Dermis blood vessel endothelial cell (primary cell): ENCODE data around the gene TIMP3. TPM values are rescaled to one million over a fixed set of nuclear protein-coding genes. Genes with fewer than 3 reads are reported as not detected.

Experiments used
- DNase-seq: peaks from one replicate; pipeline ENCODE4 v3.0.0; 2010
- total RNA-seq: library from RNA; depleted of rRNA; stranded (reverse); fragments of >200 nt; gene quantifications from 2 replicates; pipeline ENCODE4 v1.2.3, GENCODE V29; 2014

TIMP3 gene
- total RNA-seq, 1 donor from 2014 or later, result 203 TPM

DNA sequence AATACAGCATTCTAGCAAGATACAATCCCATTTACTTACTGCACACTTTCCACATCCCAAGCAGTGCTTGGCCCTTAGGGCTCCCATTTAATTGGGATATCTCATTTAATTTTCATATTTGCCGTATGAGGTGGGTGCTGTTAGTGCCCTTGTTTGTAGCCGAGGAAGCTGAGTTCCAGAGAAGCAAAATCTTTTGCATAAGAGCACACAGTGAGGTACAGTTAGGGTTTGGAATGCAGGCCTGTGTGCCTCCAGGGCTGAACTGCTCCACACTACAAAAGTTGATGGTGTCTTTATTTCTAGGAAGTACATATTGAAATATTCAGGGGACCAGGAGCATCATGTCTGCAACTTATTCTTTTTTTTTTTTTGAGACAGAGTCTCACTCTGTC lies 15.5 kb upstream of the TIMP3 start:
- DNase-seq, result no peak

DNA sequence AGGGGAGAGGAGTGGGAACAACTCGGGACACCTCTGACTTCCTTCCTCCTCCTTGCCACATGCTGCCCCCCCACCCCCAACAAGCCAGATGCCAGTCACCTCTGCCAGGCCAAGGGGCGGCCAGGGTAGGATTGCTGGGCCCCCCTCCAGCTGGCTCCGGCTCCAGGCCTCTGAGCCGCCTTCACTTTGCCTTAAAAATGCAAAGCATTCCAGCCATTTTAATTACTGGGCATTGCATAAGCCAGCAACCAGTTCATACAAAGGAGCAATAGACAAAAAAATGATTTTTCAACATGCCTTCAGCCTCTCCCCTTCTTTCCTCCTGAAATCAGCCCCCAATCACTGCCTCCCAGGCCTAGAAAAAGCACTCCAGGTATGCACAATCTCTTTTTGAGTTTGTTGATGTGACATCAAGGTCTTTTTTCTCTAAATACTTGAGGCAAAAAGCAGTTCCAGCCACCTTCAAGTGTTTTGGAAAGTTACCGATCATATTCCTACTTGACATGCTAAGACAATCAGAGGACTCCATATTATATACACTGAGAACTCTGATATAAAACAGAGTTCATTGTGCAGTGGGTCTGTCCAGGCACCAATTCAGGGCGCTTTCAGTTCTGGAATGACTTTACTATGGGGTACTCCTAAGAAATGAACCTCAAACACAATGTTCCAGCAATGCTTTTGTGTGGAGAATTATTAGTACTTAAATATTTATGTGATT lies 12.4 kb upstream of the TIMP3 start:
- no peak for DNase-seq

DNA sequence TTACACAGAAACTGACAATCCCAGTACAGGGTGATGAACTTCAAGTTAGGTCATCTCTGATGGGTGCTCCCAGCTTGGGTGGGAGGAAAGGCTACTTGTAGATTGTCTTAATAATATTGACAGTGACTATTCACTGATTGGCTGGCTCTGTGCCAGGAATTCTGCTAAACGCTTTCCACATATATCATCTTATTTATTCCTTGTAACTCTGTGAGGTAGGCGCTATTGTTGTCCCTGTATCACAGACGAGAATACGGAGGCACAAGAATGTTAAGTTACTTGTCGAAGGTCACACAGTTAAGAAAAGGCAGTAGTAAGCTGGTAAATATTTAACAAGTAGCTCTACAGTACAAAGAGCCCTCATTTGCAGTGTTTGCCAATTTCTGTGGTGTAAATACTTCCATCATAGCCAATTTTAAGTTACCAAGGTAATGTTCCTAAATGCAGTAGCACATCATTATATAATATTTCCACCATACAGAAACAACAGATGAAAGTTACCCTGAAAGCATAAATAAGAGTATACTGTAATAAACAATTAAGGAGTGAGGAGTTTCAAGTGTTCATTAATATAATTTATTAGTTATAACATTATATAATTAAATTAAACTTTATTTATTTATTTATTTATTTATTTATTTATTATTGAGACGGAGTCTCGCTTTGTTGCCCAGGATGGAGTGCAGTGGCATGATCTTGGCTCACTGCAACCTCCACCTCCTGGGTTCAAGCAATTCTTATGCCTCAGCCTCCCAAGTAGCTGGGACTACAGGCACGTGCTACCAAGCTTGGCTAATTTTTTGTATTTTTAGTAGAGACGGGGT lies 11.5 kb upstream of the TIMP3 start:
- no peak for DNase-seq

DNA sequence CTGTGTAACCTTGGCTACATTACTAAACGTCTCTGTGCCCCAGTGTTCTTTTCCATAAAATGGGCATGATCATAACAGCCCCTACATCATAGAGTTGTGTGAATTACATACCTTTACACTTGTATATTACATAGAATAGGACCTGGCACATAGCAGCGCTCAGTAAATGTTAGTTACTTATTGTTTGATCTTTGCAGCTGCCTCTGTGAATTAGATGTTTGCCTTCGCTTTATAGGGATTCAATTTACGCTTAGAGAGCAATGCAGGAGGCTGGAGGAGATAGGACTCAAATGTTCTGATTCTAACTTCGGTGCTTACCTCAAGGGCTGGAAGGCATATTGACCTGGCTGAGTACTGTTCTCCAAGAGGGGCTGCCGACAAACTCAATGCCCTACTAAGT lies 10.4 kb upstream of the TIMP3 start:
- no peak for DNase-seq

DNA sequence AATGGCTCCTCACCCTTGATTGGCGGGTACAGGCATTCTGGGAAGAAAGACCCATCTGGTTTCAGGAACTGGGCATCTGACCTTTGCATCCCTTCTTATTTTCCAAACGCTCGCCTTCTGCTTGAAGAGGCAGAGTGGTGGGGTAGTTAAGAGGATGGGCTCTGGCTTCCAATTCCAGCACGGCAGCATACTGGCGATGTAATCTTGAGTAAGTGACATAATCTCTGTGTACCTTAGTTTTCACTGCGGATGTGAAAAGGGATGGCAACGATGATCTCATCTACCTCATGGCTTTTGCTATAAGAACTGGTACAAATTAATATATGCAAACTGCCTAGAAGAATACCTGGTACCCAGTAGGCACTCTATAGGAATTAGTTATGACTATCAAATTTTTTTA lies 10.0 kb upstream of the TIMP3 start:
- no peak for DNase-seq

DNA sequence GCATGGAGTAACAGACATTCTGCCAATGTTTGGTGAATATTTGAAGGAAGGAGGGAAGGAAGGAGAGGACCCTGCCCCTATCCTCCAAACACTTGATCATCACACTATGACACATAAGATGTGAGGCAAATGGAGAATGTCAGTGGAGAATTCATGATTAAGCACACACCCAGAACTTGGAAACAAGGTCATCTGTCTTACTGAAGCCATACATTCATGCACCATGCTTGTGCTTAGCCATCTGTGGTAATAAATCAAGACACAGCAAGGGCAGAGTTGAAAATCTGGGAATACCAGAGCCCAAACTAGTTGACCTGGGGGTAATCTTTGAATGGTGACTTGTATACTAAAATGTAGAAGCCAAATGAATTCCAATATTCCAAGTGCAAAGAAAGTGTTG lies 7.9 kb upstream of the TIMP3 start:
- DNase-seq, result no peak

DNA sequence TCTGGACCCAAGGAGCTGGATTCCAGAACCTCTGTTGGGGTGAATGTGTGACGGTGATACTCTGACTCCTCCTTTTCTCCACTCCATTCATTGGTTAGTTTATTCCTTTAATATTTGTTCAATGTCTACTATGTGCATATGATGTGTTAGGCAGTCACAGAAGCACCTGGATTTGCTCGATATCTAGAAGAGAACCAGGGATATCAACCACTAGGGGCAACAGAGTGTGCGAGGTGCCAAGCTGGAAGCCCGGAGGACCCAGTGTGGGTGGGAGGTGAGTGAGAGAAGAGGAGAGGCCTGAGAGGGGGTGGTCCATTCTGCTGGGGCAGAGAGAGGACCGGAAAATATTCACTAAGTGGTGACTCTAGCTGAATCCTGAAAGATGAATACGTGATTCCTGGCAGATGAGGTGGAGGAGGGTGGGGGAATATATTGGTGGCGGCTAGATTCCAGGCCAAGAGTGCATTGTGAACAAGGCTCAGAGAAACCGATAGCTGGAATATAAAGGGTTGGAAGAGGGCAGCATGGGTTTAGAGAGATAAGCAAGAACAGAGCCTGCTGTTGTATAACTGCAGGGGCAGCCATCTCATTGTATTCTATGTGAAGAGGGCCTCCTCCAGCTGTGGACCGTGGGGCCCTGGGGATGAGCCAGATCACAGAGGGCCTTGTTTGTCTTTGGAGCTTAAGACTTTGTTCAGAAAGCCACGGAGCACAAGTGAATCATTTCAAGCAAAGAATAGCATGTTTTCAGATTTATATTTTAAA lies 6.9 kb upstream of the TIMP3 start:
- no peak for DNase-seq

DNA sequence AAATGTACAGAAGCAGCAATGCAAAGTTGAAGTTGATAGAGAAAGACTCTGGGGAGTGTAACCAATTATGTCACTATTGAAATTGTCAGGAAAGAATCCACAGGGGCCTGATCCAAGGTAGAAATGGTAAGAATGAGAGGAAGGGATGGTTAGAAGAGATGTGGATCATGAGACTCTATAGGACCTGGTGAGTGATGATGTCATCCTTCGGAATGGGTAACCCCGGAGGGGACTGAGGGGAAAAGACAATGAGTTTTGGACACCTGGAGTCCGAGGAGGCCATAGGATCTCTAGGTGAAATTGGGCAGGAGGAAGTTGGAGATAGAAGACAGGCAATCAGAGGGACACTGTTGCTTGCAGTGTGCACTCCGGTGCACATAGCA lies 6.3 kb upstream of the TIMP3 start:
- no peak for DNase-seq

DNA sequence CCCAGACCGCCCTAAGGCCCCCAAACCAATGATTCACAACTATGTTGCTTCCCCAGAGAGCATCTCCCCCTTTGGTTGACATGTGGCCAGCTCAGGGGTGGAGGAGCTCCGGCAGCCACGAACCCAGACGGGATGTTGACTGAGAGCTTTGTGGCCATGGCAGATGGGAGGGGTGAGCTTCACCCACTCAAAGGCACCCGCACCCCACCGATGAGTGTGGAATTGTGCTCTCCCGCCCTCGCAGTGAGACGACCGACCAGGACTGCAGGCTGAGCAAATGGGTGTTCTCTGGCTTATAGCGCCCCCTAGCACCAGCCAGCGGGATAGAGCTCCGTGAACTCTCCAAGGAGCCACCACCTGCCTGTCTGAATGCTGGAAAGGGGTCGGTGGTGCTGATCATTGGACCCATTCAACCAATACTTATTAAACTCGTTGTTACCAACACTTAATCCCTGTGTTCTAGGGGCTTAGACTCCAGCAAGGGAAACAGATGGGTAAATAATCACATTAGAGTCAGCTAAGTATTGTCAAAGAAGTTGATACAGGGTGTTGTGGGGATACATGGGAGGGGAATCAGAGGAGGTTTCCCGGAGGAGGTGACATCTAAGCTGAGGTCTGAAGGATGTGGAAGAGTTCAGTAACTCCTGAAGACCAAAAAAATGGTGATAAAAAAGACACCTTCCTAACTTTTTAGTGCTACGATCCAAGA lies 4.5 kb upstream of the TIMP3 start:
- peak; percentile 49 for DNase-seq

DNA sequence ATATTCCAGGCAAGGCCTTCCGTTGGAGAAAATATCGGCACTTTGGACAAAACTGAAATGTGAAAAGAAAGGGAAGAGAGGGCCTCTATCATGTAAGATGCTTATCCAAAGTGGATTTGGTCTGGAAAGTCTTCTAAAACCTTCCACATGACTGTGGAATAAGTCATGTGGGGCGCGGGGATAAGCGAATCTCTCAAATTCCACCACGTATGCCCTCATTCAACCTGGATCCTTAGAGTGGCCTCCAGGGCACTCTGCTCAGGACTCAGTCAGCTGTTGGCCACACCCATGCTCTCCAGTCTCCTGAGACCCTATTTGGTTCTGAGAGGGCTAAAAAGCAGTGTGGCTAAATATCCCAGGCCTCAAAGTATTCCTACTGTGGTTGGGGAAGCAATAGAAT lies 2.0 kb upstream of the TIMP3 start:
- DNase-seq, result no peak

DNA sequence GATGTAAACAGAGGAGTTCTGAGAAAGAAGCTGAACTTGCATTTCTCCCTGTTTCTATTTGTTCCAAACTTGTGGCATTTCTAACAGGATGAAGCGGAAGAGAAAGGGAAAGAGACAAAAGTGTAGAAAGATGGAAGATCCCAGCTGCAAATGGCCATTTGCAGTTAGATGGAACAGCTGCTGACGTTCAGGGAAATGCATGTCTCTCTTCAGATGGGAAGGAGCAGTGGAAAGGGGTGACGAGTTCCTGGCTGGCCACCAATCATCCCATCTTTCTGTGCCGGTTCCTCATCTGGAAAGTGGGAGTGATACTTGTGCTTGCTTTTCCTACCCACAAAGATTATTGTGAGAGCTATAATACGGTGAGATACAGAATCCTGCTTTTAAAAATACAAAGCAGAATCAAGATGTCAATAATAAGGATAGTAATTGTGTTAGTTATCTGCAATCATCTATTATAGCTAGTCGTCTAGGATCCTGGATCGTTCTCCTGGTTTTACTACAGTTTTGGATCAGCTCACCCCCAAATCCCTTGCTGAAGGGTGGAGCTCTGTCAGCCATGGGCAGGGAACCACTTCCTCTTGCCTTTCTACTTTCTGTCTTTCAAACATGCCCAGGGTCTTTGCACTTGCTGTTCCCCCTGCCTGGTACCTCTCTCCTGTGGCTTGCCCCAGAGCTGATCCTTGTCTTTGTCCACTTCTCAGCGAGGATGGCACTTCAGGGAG lies 1.2 kb upstream of the TIMP3 start:
- DNase-seq, result no peak

DNA sequence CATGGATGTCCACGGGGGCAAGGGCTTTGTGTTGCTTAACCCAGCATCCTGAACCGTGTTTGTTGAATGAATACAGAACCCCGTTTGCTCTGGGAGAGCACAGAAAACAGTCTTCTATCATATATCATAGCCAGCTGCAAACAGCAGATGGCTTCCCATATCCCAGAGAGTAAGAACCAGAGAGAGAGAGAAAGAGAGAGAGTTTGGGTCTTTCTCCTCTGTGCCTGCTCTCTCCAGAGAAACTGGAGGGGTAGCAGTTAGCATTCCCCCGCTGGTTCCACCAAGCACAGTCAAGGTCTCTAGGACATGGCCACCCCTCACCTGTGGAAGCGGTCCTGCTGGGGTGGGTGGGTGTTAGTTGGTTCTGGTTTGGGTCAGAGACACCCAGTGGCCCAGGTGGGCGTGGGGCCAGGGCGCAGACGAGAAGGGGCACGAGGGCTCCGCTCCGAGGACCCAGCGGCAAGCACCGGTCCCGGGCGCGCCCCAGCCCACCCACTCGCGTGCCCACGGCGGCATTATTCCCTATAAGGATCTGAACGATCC lies 440 bp upstream of the TIMP3 start:
- no peak for DNase-seq

DNA sequence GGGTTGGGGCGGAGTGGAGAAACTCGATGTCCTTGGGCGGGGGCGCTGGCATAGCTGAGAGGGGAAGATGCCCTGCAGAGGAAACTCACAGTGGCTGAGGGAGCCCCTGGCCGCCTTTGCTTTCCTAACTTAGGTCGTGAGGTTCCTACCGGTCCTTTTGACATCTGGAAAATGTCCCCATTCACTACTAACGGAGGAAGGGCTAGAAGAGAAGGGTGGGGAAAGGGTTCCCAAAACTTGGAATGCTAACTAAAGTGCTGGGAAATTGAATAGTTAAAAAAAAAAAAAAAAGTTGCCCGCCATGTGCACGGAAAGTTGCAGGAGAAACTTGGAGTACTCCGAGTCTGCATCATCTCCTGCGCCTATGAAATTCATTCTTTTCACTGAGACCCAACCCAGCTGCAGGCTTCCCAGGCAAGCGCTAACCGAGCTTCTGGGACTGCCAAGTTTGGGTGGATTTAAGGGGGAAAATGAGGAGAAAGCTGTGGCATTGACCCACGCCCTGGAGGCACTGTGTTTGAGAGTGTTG lies 796 bp downstream of the TIMP3 start:
- DNase-seq, result no peak

DNA sequence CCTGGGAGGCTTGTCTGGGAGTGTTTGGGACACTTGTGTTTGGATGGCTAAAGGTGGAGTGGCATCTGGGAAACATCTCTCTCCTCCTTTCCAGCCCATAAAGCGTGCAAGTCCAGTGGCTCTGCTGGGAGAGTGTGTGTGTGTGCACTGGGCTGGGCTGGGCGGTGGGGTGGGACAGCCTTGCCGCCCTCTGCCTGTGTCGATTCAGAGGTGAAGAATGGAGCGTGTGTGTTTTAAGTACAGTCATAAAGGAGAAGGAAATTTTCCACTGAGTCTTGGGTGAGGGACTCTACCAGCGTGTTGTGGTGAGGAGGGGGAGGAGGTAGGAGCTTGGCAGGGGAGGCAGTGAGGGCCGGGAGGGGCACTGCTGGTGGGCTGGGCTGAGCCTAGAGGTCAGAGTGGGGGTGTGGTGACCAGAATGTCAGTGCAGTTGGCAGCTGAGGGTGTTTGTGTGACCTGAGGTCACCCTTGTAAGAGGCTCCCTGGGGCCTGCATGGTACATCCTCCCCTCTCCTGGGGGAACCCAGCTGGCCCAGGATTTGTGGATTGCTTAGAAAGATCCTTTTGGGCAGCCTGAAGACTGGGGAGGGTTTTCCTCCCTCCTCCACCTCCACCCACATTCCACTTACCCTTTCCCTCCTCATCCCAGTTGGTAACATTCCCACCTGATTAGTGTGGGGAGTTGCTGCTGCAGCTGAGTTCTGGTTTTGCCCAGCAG lies 1.7 kb downstream of the TIMP3 start:
- DNase-seq, result no peak

DNA sequence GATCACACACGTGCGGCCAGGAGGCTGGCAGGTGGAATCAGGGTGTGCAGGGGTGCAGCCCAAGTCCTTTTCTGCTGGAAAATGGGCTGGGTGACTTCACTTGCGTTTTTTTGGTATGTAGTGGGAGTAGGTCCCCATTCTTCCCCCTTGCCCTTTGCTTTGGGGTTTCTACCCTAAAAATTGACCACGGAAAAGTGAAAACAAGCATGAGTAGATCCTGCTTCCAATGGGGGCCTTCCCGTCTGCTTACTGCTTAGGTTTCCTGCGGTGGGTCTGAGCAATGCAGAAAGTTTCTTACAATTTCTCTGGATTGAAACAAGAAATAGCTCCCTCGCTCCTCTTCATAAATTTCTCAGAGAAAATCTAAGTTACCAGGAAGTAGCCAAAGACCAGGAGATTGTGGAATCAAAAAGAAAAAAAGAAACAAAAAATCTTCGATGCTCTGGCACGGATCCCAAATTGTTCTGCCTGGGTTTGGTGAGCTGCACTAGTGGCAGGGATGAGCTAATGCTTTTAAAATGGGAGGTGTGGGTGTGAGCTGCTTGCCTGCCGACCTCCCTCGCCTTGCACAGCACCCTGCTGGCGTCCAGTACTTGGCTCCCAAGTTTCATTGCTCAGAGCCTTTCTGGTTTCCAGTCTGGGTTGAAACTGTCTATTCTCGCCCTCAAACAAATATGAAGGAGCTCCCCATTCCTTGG lies 2.4 kb downstream of the TIMP3 start:
- DNase-seq, result no peak

DNA sequence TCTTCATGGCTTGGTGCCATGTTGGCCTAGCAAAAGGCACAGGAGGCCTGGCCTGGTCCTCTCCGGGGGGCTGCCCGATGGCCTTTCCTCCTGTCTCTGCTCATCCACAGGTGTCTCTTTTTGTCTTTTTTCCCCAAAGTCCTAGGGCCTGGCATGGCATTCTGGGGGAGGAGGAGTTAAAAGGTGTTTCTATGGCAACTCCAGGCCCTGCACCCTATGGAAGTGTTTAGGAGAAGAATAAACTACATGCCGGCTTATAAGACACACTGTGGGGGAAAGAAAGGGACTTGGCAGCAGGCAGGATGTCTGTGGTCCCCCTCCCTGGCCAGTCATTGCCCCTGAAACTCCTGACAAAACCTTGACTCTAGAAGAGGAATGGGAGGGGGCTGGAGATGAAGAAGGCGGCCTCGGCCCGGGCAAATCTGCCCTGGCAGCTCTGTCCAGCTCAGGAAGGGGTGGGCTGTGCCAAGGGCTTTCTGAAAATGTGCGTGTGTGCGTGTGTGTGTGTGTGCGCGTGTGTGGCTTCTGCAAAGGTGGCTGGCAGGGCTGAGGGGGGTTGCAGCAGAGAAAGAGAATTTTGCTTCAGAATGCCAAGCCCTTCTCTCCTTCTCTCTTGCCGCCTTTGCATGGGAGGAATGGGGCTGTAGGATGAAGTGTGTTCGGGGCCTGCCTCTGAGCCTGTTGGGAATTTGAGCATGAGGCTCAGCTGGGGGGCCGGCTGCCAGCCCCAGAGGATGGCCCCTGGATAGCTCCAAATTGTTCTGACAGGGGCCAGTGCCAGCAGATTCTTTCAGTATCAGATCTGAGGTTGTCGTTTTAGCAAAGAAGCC lies 3.2 kb downstream of the TIMP3 start:
- DNase-seq, result no peak

DNA sequence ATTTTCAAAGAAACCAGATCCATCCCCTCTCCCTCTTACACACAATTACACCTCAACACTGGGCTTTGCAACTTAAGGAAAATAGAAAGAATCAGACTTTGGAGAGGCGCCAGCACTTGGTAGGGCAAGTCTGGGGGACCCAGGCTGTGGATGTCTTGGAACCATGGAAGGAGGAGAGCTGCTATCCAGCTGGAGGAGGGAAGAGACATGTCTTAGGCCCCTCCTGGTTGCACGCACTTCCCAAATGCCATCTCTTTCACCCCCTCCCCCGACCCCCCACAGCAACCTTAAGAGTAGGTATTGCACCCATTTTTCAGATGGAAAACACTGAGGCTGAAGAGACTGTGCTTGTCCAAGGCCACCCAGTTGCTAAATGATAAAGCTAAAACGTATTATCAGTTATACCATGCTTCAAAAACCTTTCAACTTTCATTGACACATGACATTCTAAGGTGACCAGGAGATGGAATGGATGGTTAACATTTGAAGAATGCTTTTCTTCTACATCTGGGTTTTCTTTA lies 3.9 kb downstream of the TIMP3 start:
- DNase-seq, result no peak

DNA sequence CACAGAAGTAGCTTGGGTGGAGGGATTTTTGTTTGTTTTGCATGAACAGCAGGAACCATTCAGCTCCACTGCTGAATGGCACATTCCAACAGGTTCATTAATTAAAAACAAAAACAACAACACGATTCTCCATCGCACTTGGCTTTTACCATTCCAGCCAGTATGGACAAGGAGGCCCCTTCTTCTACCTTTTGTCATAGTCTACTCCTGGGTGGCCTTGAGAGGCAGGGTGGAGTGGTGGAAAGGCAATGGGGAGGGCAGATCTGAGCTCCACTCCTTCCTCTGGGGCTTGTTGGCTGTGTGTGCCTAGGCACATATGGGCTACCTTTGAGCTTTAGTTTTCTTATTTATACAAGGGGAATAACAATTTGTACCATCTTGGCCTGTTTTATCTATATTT lies 4.8 kb downstream of the TIMP3 start:
- DNase-seq, result no peak

DNA sequence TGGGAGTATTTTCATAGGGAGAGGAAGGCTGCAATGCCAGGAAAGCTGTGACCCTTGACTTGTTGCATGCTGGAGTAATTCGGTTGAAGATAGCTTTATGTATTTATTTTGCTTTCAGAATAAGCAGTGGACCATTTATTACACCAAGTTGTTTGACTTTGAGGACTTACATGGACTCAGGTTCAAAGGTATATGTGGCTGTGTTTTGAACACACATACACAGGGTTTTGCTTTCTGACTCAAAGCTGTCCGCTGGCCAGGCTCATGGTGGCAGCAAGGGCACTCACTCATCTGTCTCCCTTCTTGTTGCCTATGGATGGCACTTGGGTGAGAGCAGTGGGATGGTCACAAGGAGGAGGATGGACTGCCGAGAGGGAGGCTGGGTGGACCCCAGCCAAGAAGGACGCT lies 6.5 kb downstream of the TIMP3 start:
- DNase-seq, result no peak
